Activated CD8-positive, alpha-beta memory T cell treated with anti-CD3 and anti-CD28 coated beads for 24 hours (primary cell): ENCODE measurements around the gene NDUFB10.
"Not testable (repeated sequence)": the region's sequence is repeated elsewhere in the genome, so short reads cannot be mapped to it uniquely, and the experiment has no call there.

Source experiments
- DNase-seq: peaks from one replicate; pipeline ENCODE4 v3.0.0-alpha.2; 2020

The NDUFB10 gene

DNA sequence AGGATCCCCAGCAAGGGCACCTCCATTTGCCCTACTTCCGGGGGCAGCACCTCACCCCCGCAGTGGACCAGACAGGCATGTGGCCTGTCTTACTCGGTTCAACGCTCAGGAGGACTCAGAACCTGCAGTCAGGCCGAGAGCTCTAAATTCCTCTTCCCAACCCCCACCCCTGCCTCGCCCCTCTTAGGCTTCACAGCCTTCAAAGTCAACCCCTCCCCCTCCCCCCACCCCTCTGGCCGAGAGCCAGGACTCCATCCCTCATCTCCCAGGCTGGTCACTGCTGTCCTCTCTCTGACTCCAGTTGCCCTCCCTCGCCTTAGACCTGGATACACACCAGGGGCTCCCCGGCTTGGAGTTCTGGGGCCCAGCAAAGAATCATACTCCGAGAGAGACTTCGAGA, 33.1 kb upstream of the NDUFB10 start:
- no peak for DNase-seq

GRCh38 chr16:1929105-1929504, 30.2 kb upstream of the NDUFB10 start:
- DNase-seq: no peak

DNA sequence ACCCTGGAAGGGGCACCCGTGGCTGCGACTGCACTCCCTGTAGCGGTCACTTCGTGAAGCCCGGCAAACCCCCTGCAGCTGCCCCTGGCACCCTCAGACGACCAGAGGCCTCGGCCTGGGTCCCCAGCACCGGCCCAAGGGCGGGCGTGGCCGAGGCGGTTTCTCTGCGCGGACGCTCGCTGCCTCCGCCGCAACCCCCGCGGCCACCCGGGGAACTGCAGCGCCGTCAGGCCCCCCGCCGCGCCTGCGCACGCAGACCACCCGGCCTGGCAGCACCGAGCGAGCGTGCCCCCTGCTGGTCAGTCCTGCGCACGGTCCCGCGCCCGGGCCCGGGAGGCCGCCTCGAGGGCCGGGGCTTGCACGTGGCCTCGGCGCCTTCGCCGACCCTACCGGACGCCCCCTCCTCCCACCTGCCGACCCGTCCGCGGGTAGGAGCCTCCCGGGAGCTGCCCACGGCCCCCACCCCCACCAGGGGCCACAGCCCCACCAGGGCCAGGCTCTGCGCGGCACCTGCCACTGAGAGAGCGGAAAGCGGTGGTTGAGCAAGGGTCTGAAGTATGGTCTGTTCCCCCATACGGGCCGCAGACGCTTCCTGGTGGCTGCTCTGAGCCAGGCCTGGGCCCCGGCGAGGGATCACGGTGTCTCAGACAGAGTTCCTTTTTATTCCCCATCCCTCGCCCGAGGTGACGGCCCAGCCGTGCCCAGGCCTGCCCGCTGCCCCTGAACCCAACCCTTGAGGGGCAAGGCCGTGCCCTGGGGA, 29.6 kb upstream of the NDUFB10 start:
- DNase-seq: peak; percentile 100

- no peak for DNase-seq
Measured at GRCh38 chr16:1930338-1930720, 29.0 kb upstream of the NDUFB10 start.

DNA sequence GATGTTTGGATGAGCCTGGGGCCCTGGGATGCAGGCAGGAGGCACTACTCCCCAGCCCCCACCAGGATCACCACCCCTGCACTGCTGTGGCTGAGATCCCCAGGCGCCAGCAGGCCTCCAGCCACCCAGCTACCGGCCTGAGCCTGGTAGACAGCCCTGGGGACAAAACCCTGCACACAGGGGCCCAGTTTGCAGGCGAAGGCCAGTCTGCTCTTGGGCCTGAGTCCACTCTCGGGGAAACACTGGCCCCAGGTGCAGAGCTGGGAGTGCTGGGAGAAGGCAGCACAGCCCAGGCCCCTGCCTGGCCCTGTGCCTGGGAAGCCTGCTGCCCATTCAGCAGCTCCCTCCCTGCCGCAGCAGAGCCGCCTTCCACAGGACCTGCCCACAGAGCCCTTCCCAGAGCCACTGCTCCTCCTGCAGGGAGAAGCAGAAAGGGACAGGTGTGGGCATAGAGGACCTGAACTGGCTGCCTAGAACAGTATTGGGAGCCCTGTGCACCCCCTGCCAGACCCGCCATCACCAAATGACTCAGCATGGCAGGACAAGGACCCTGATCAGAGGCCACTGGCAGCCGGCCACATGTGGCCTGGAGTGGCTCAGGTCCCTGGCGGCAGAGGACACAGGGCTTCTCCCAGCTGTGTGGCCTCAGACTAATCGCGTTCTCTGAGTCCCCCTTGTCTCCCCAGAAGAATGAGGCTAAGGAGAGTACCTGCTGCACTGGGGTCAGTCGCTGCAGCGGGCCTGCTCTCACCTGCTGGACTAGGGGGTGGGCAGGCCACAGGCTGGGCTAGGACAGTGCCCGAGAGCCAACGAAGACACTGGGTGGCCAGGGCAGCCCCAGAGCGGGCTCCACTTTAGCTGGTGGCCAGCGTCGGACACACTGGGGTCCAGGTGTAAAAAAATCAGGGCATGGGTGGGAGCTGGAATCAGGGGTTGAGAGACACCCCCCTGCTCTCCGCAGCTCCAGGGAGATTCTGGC, 27.0 kb upstream of the NDUFB10 start:
- DNase-seq: no peak

- DNase-seq: no peak
Measured at GRCh38 chr16:1933097-1933661, 26.2 kb upstream of the NDUFB10 start.

GRCh38 chr16:1936945-1937479, 22.3 kb upstream of the NDUFB10 start:
- no peak for DNase-seq

DNA sequence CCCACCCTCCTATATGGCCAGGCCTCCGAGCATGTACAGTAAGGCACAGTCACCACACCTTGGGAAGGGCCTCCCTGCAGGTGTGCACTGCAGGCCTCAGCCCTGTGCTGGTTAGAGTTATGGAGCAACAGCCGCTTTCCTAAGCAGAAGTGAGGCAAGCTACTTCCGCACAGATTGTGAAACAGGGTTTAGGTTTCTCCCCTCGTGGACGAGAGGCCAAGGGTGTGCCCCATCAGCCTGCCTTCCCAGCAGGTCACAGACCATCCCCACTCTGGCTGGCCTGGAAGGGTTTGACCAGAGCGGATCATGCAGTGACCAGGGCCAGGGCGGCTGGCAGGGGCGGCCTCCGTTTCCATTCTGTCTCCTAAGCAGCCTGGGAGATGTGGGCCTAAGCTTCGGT, 21.0 kb upstream of the NDUFB10 start:
- no peak for DNase-seq

- DNase-seq: no peak
Measured at GRCh38 chr16:1938910-1939309, 20.4 kb upstream of the NDUFB10 start.

GRCh38 chr16:1939833-1940232, 19.5 kb upstream of the NDUFB10 start:
- not testable (repeated sequence) for DNase-seq

DNA sequence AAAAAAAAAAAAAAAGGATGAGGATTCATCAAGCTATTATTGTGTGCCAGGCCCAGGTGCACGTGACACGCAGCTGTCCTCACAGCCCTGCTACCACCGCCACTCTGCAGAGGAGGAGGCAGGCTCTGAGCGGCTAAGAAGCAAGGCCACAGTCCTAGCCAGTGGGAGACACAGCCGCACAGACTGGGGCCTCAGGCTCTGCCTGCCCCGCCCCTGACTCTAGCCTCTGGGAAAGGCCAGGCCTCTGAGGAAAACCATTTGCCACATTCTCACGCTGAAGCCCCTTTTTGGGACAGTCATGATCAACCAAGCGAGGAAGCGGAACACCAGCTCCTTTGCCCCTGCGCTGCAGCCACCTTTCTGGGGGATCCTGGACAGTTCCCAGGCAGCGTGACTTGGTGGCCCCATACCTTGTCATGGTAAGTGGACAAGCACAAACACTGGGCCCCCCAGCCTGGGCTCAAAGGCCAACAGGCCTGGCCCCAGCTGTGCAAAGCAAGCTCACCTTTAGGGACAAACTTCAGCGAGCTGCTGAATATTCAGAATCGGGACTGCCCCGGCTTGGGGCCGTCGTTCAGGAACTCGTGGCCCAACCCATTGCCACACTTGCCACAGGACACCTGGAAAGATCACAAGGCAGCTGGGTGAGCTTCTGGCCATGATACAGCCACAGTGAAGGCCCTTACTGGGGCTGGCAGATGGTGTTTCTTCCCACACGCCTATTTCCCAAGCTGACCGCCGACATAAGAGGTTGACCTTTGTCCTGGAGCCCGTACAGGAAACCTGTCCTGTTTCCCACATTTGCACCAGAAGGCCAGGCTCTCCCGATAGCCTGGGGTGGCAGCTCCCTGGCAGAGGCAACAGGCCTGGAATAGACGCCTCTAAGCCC, 18.8 kb upstream of the NDUFB10 start:
- no peak for DNase-seq

DNA sequence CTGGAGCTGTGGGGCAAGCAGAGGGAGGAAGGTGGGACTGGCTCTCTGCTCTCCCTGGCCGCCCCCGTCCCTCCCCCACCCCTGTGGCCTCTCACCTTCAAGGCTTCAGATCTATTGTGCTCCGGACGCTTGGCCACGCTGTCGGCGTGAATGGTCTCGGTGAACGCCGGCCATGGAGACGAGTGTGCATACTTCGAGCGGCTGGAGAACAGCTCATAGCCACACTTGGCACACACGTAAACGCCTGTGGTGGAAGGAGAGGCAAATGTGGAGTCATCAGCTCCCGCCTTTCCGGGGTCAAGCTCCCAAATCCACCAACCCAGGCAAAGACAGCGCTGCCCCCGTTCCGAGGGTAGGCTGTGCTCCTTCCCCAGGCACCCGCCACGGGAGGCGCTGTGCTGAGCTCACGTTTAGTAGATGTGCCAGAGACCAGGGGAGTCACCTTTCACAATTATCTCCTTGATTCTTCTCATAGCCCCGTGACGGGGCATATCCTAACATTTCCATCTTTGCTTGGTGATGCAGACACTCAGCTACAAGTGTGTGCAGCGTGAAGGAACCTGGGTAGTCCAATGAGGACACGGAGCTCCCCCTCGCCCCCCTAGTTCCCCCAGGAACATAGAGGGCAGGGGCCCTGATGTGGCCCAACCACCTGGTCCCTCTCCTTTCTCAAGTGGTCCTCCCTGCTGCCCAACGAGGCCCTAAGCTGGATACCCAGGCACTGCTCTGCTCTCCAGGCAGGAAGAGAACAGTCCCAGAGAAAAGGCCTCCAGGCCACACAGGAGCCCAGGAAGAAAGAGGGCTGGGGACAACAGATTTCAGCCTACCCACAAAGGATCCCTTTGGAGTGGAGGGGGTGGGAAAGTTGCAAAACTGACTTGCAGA, 17.9 kb upstream of the NDUFB10 start:
- no peak for DNase-seq

DNA sequence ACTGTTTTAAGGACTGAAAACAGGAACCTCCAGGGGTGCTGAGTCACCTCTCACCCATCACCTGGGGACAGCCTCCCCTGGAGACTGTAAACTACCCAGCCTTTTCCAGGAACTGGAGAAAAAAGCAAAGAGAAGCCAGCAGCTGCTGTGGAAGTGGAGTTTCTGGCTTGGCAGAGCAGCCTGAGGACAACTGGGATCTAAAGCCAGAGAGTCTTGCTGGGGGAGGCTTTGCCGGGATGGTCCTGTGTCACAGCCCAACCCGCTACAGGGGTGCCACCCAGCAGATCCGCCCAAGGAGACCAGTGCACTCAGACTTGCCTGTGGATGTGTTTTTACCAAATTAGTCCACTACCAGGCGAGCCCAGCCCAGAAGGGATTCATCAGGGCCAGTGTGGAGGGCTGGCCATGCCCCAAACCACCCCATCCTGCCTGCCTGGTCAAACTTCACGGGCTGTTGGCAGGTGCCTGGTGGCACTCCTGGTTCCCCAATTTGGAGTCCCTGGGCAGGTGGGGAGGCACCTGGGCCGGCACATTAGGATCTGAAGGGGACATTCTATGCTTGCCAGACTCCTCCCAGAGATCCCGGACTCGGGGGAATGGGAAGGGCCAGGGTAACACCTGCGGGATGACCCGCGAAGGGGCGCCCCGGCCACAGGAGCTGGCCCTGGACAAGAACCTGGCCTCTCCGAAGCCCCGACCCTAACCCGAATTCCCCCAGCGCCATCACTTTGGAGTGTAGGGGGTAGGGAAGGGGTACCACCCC, 17.1 kb upstream of the NDUFB10 start:
- DNase-seq: no peak

DNA sequence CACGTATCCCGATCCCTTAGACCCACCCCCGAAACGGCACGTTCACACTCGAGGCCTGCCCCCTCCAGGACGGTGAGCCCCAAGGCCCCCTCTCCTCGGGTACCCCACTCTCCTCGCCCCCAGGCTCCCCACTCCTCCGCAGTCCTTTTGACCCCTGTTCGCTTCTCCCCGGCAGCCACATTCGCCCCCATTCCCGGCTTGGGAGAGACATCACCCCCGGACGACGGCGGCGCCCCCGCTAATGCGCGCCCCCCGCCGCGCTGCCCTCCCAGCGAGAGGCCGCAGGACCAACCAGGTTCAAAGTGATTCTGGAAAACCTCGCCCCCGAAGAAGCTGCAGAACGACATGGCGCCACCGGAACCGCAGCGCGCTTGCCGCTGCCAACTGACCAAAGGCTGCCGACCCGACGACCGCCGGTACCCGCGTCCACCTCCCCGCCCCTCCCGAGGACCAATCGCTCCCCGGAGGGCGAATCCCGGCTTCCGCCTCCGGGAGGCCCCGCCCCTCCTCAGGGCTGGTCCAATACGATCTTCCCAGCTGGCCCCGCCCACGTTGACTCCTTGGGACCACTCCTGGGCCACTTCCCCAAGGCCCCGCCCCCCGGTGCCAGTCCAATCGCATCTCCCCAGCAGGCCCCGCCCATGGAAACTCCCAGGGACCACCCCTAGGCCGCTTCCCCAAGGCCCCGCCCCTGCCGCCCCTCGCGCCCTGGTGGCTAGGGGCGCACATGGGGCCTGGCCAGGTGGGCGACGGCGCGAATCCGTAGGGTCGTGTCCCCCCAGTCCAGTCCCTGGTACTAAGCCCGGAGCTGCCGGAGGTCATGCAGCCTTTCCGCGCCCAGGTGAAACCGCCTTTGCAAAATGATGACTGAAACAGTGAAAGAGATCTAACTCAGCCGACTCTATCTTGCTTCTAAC, 16.3 kb upstream of the NDUFB10 start, which contains the start of gene MSRB1:
TSS of gene MSRB1 (minus strand) at position 390 of the 917 bp plus-strand sequence. CDS start at position 347, 43 bp downstream.
- peak; percentile 99 for DNase-seq

- DNase-seq: no peak
Measured at GRCh38 chr16:1944612-1945199, 14.6 kb upstream of the NDUFB10 start.

- DNase-seq: no peak
Measured at GRCh38 chr16:1945559-1946391, 13.6 kb upstream of the NDUFB10 start.

DNA sequence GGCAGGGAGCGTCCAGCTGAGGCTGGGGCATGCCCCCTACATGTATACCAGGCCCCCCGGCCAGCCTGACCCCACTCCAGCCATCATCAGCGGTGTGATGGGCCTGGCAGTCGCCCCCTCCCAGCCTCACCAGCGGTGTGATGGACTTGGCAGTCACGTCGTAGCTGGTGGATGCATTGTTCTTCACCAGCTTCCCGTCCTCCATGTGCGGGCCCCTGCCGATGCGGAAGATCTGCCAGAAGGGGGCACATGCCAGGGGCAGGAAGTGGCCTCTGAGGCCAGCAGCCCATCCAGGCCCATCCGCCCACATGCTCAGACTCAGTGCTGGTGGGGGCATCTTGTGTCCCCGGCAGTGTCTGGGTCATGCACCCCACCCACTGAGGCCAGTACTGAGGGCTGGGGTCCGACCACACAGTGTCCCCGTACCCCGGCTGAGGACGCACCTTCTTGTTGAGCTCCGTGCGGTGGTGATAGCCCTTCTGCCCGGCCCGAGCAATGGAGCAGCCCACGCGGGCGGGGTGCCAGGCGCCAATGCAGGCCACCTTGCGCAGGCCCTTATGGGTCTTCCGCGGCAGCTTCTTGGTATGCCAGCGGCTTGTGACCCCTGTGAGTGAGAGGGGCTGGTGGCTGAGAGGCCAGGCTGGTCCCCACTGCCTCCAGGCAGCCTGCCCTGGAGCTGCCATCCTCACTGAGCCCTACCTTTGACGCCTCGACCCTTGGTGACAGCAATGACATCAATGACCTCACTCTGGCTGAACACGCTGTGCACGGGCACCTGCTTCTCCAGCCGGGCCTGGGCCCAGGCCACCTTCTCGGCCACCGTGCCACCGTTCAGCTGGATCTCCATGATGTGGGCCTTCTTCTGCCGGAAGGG, 12.6 kb upstream of the NDUFB10 start:
- no peak for DNase-seq
